AG09309 (cell line): ENCODE measurements around the gene GNAT3.

Experiments used
- DNase-seq: peaks from one replicate; pipeline ENCODE4 v3.0.0-alpha.2; 2010; ENCODE audit warnings: low read depth
- H3K4me3 ChIP-seq: 2 replicates; pipeline ENCODE4 v1.5.1; 2011; ENCODE audit warnings: mild to moderate bottlenecking, low read depth, low read length, moderate library complexity; ENCODE audit not compliant: control insufficient read depth
- CTCF ChIP-seq: IDR thresholded peaks from 2 replicates; pipeline ENCODE4 v1.5.1; 2011; ENCODE audit warnings: mild to moderate bottlenecking, low read depth, low read length, inconsistent platforms; ENCODE audit not compliant: insufficient read depth, control insufficient read depth; ENCODE audit errors: missing control alignments

GNAT3 gene

GRCh38 chr7:80445351-80445750, 66.5 kb downstream of the GNAT3 start:
- no peak overlapping the region for H3K4me3 ChIP-seq
- no peak for TF ChIP-seq CTCF
- DNase-seq, result no peak

GRCh38 chr7:80444811-80445210, 67.1 kb downstream of the GNAT3 start:
- H3K4me3 ChIP-seq, result no peak overlapping the region
- TF ChIP-seq CTCF, result no peak
- DNase-seq, result no peak

- H3K4me3 ChIP-seq, result no peak overlapping the region
- no peak for DNase-seq
- no peak for TF ChIP-seq CTCF
Measured at GRCh38 chr7:80443325-80443724, 68.5 kb downstream of the GNAT3 start.

- no peak overlapping the region for H3K4me3 ChIP-seq
- no peak for DNase-seq
- no peak for TF ChIP-seq CTCF
Measured at GRCh38 chr7:80440883-80441282, 71.0 kb downstream of the GNAT3 start.

- H3K4me3 ChIP-seq, result no peak overlapping the region
- TF ChIP-seq CTCF, result no peak
- DNase-seq, result peak; percentile 89
Measured at GRCh38 chr7:80439894-80440821, 71.7 kb downstream of the GNAT3 start.

GRCh38 chr7:80435521-80435920, 76.3 kb downstream of the GNAT3 start:
- H3K4me3 ChIP-seq, result no peak overlapping the region
- no peak for TF ChIP-seq CTCF
- no peak for DNase-seq

- no peak for DNase-seq
- TF ChIP-seq CTCF, result no peak
- H3K4me3 ChIP-seq, result no peak overlapping the region
Measured at GRCh38 chr7:80434047-80434446, 77.8 kb downstream of the GNAT3 start.
